BJ (cell line): ENCODE data around the gene SCP2. TPM values are rescaled to one million over a fixed set of nuclear protein-coding genes. Genes with fewer than 3 reads are reported as not detected.

Source experiments
- CTCF ChIA-PET: fragments of 350-600 bp; formaldehyde crosslinking; extraction: SDS; loops from one replicate; lab custom pipeline; 2021; ENCODE audit warnings: antibody characterized with exemption, inconsistent platforms; lab: Yijun Ruan, JAX
- POLR2A ChIA-PET: fragments of 300-600 bp; sonication (Branson Sonifier 250); formaldehyde crosslinking; extraction: SDS; loops from one replicate; lab custom pipeline; 2021; ENCODE audit warnings: antibody characterized with exemption; lab: Charles Lee
- DNase-seq: peaks from one replicate; pipeline ENCODE4 v3.0.0-alpha.2; 2011; ENCODE audit warnings: low read depth
- H3K27me3 ChIP-seq: 2 replicates; pipeline ENCODE4 v1.6.0; 2011; ENCODE audit warnings: low read length; ENCODE audit not compliant: control insufficient read depth, insufficient read depth
- H3K36me3 ChIP-seq: 2 replicates; pipeline ENCODE4 v1.5.1; 2011; ENCODE audit warnings: low read length; ENCODE audit not compliant: control insufficient read depth, insufficient read depth
- H3K4me3 ChIP-seq: 2 replicates; pipeline ENCODE4 v1.5.1; 2011; ENCODE audit warnings: low read depth, mild to moderate bottlenecking, control low read depth, low read length
- CTCF ChIP-seq: IDR thresholded peaks from 2 replicates; pipeline ENCODE4 v1.5.1; 2011; ENCODE audit warnings: low read depth, mild to moderate bottlenecking, control low read depth, inconsistent platforms, low read length, moderate library complexity; ENCODE audit not compliant: insufficient read depth
- polyA plus RNA-seq: library from polyadenylated mRNA; depleted of rRNA; stranded (reverse); fragments of >200 nt; gene quantifications from 2 replicates; pipeline ENCODE4 v1.2.3, GENCODE V29; 2011

Gene SCP2
- polyA plus RNA-seq, 1 experiment = 50.0 TPM

- no peak for TF ChIP-seq CTCF
- ChIA-PET CTCF (interaction anchor here (1.2 kb wide), 1 partner anchor 110 kb away, joined by 3 read pairs; no protein-coding TSS in a partner anchor), POLR2A (no interaction called here)
- H3K36me3 ChIP-seq = peaks cover 5% of the 10 kb centered on the region; the same call in 1 of the 2 replicates
- no peak for DNase-seq
- peak within 1 kb of the TSS; percentile 78 for H3K4me3 ChIP-seq
- H3K27me3 ChIP-seq = no peaks in the 10 kb centered on the region
Measured at GRCh38 chr1:53061859-53062707, 135.0 kb downstream of the SCP2 start, which contains the start of gene PODN. Gene PODN (plus strand): TSS chr1:53062213. CDS start chr1:53069856, 7,643 bp downstream.

- H3K27me3 ChIP-seq = no peaks in the 10 kb centered on the region
- peak overlapping the region; percentile 78 for H3K4me3 ChIP-seq
- peak; percentile 27; the same call in 1 of the 2 replicates for TF ChIP-seq CTCF
- peaks cover 5% of the 10 kb centered on the region; the same call in 1 of the 2 replicates for H3K36me3 ChIP-seq
- DNase-seq = no peak
- CTCF ChIA-PET = interaction anchor here (1.0 kb wide), 1 partner anchor 16 kb away, joined by 3 read pairs; no protein-coding TSS in a partner anchor
- POLR2A ChIA-PET = no interaction called here
Measured at GRCh38 chr1:53062708-53063591, 135.9 kb downstream of the SCP2 start.

- no peak for TF ChIP-seq CTCF
- ChIA-PET CTCF (interaction anchor here (1.0 to 1.3 kb wide), 2 partner anchors 15 to 122 kb away, joined by 3 read pairs; no protein-coding TSS in a partner anchor), POLR2A (interaction anchor here (0.7 kb wide), 1 partner anchor 13 kb away, joined by 3 read pairs; no protein-coding TSS in a partner anchor)
- Histone ChIP-seq H3K4me3 (peak overlapping the region; percentile 78), H3K27me3 (no peaks in the 10 kb centered on the region), H3K36me3 (peaks cover 7% of the 10 kb centered on the region; the same call in 1 of the 2 replicates)
- DNase-seq = no peak
Measured at GRCh38 chr1:53063744-53064515, 136.9 kb downstream of the SCP2 start.

- ChIA-PET CTCF (interaction anchor here (0.7 to 1.3 kb wide), 2 partner anchors 16 to 121 kb away, joined by 3 read pairs; no protein-coding TSS in a partner anchor), POLR2A (interaction anchor here (0.7 kb wide), 1 partner anchor 118 kb away, joined by 8 read pairs; no protein-coding TSS in a partner anchor)
- Histone ChIP-seq H3K36me3 (peaks cover 8% of the 10 kb centered on the region), H3K4me3 (no peak overlapping the region), H3K27me3 (no peaks in the 10 kb centered on the region)
- TF ChIP-seq CTCF = no peak
- no peak for DNase-seq
Measured at GRCh38 chr1:53065391-53065790, 138.3 kb downstream of the SCP2 start.
